Measurements from ENCODE around the gene TEKT1. TPM values are rescaled to one million over a fixed set of nuclear protein-coding genes. Genes with fewer than 3 reads are reported as not detected.

Gene TEKT1
- total RNA-seq, 1 experiment from 2014 or later: not detected

- no peaks in the 10 kb centered on the region for H3K27me3 ChIP-seq (ENCODE audit: low read length)
- H3K4me2 ChIP-seq (ENCODE audit: low read length): no peak overlapping the region
- ChIA-PET CTCF (no interaction called here), POLR2A (ENCODE audit: unreplicated experiment) (no interaction called here)
- intact Hi-C loops (cut with micrococcal nuclease): no loop called here
- H3K4me1 ChIP-seq (ENCODE audit: insufficient read depth, low read length): peaks cover 20% of the 10 kb centered on the region
- no peak for TF ChIP-seq CTCF (conservative IDR thresholded peaks at IDR 0.05; ENCODE audit: low read depth, low read length)
- TF ChIP-seq EZH2phosphoT487 (IDR thresholded peaks at IDR 0.05; ENCODE audit: borderline replicate concordance, low read length): no peak
- no peak for TF ChIP-seq EZH2 (IDR thresholded peaks at IDR 0.05; ENCODE audit: low read length, unreplicated experiment)
- BruUV-seq (replicated peaks): no TSS peak
- H3K9ac ChIP-seq (ENCODE audit: low read length): no peak overlapping the region
- no peaks in the 10 kb centered on the region for H3K79me2 ChIP-seq (ENCODE audit: low read length)
- no peaks in the 10 kb centered on the region for H3K9me2 ChIP-seq (replicated peaks; ENCODE audit: low read length)
- no peak overlapping the region for H2AFZ ChIP-seq (ENCODE audit: low read length)
- no peaks in the 10 kb centered on the region for H3K36me3 ChIP-seq (ENCODE audit: low read depth, low read length)
- no peak overlapping the region for H3K27ac ChIP-seq (ENCODE audit: low read length)
- no peak for DNase-seq
- no peak for ATAC-seq
- no peak overlapping the region for H3K4me3 ChIP-seq (ENCODE audit: low read length)
- no peaks in the 10 kb centered on the region for H4K20me1 ChIP-seq (ENCODE audit: low read length)
- no peaks in the 10 kb centered on the region for H3F3A ChIP-seq (ENCODE audit: low read length, unreplicated experiment)
- H3K9me3 ChIP-seq (ENCODE audit: low read length): no peaks in the 10 kb centered on the region
Observed at GRCh38 chr17:6800422-6801027, 31.0 kb downstream of the TEKT1 start.

- POLR2A ChIA-PET (ENCODE audit: unreplicated experiment): no interaction called here
- CTCF ChIA-PET: no interaction called here
- Histone ChIP-seq H2AFZ (ENCODE audit: low read length) (no peak overlapping the region), H3K27ac (ENCODE audit: low read length) (no peak overlapping the region), H3K4me3 (ENCODE audit: low read length) (no peak overlapping the region), H3K79me2 (ENCODE audit: low read length) (no peaks in the 10 kb centered on the region), H3K4me1 (ENCODE audit: insufficient read depth, low read length) (peaks cover 20% of the 10 kb centered on the region), H3K9ac (ENCODE audit: low read length) (no peak overlapping the region), H3K9me3 (ENCODE audit: low read length) (no peaks in the 10 kb centered on the region), H3K4me2 (ENCODE audit: low read length) (no peak overlapping the region), H3K9me2 (replicated peaks; ENCODE audit: low read length) (no peaks in the 10 kb centered on the region), H3K36me3 (ENCODE audit: low read depth, low read length) (no peaks in the 10 kb centered on the region), H3F3A (ENCODE audit: low read length, unreplicated experiment) (no peaks in the 10 kb centered on the region), H4K20me1 (ENCODE audit: low read length) (no peaks in the 10 kb centered on the region), H3K27me3 (ENCODE audit: low read length) (no peaks in the 10 kb centered on the region)
- no peak for DNase-seq
- intact Hi-C loops (cut with micrococcal nuclease): no loop called here
- no peak for ATAC-seq
- BruUV-seq (replicated peaks): no TSS peak
- no peak for TF ChIP-seq EZH2phosphoT487 (IDR thresholded peaks at IDR 0.05; ENCODE audit: borderline replicate concordance, low read length)
- TF ChIP-seq EZH2 (IDR thresholded peaks at IDR 0.05; ENCODE audit: low read length, unreplicated experiment): no peak
- TF ChIP-seq CTCF (conservative IDR thresholded peaks at IDR 0.05; ENCODE audit: low read depth, low read length): no peak
Observed at GRCh38 chr17:6799738-6800137, 31.8 kb downstream of the TEKT1 start.

GRCh38 chr17:6797718-6798351 lies 33.7 kb downstream of the TEKT1 start:
- Histone ChIP-seq H3K4me1 (ENCODE audit: insufficient read depth, low read length) (peaks cover 20% of the 10 kb centered on the region), H3K36me3 (ENCODE audit: low read depth, low read length) (no peaks in the 10 kb centered on the region), H3K9me2 (replicated peaks; ENCODE audit: low read length) (no peaks in the 10 kb centered on the region), H4K20me1 (ENCODE audit: low read length) (no peaks in the 10 kb centered on the region), H3K79me2 (ENCODE audit: low read length) (no peaks in the 10 kb centered on the region), H3K27me3 (ENCODE audit: low read length) (no peaks in the 10 kb centered on the region), H3F3A (ENCODE audit: low read length, unreplicated experiment) (no peaks in the 10 kb centered on the region), H3K9me3 (ENCODE audit: low read length) (no peaks in the 10 kb centered on the region), H3K4me2 (ENCODE audit: low read length) (peak overlapping the region; percentile 47; the same call in 1 of the 2 replicates), H3K4me3 (ENCODE audit: low read length) (no peak overlapping the region), H2AFZ (ENCODE audit: low read length) (no peak overlapping the region), H3K9ac (ENCODE audit: low read length) (peak overlapping the region; percentile 21; the same call in 1 of the 2 replicates), H3K27ac (ENCODE audit: low read length) (peak overlapping the region; percentile 70)
- intact Hi-C loops (cut with micrococcal nuclease): no loop called here
- ChIA-PET POLR2A (ENCODE audit: unreplicated experiment) (no interaction called here), CTCF (no interaction called here)
- ATAC-seq (no peak), DNase-seq (peak; percentile 46)
- no peak for TF ChIP-seq CTCF (conservative IDR thresholded peaks at IDR 0.05; ENCODE audit: low read depth, low read length)
- no peak for TF ChIP-seq EZH2phosphoT487 (IDR thresholded peaks at IDR 0.05; ENCODE audit: borderline replicate concordance, low read length)
- TF ChIP-seq EZH2 (IDR thresholded peaks at IDR 0.05; ENCODE audit: low read length, unreplicated experiment): no peak
- BruUV-seq (replicated peaks): no TSS peak
